Left kidney (tissue), 8 donors: ENCODE results near the gene LIMS3. TPM values are rescaled to one million over a fixed set of nuclear protein-coding genes. Genes with fewer than 3 reads are reported as not detected.
"Not testable (repeated sequence)": the region's sequence is repeated elsewhere in the genome, so short reads cannot be mapped to it uniquely, and the experiment has no call there.

ENCODE experiments used
- DNase-seq: peaks from one replicate; pipeline ENCODE4 v3.0.0-alpha.2; 2013
- long read RNA-seq, 8 donors: transcript quantifications; one replicate each; lab custom pipeline, GENCODE V29; 2026
- polyA plus RNA-seq: library from polyadenylated mRNA; unstranded; fragments of 120-200 nt; gene quantifications from one replicate; pipeline ENCODE4 v1.2.1, GENCODE V29; 2013; ENCODE audit not compliant: insufficient read length

LIMS3 gene
- 2.4 TPM for polyA plus RNA-seq
- long read RNA-seq, donor 1, partial matches to known transcripts, result 0 of 1 reads
- long read RNA-seq, donor 1, other reads (novel, unspliced or antisense), result 0 of 1 reads
- long read RNA-seq, donor 2, result 0 reads
- long read RNA-seq, donor 3, result 0 reads
- long read RNA-seq, donor 4, result 0 reads
- long read RNA-seq, donor 5, result 0 reads
- long read RNA-seq, donor 6, result 0 reads
- long read RNA-seq, donor 7, result 0 reads
- long read RNA-seq, donor 8, partial matches to known transcripts, result 0 of 1 reads
- long read RNA-seq, donor 8, other reads (novel, unspliced or antisense), result 0 of 1 reads

GRCh38 chr2:109898462-109899336, at the start of gene LIMS3:
TSS of gene LIMS3 (plus strand) at chr2:109898688. CDS start at chr2:109898729, 41 bp downstream.
- not testable (repeated sequence) for DNase-seq

- DNase-seq, result not testable (repeated sequence)
These were observed 27.2 kb upstream of the LIMS3 start for GRCh38 chr2:109871129-109871751.

GRCh38 chr2:109876625-109877024, 21.9 kb upstream of the LIMS3 start:
- not testable (repeated sequence) for DNase-seq

- DNase-seq, result not testable (repeated sequence)
These were observed 16.4 kb upstream of the LIMS3 start for GRCh38 chr2:109882112-109882511.

- not testable (repeated sequence) for DNase-seq
These were observed 10.1 kb upstream of the LIMS3 start for GRCh38 chr2:109888414-109888813.

GRCh38 chr2:109889909-109890308, 8.6 kb upstream of the LIMS3 start:
- DNase-seq, result not testable (repeated sequence)

- DNase-seq, result not testable (repeated sequence)
These were observed 7.5 kb upstream of the LIMS3 start for GRCh38 chr2:109891024-109891423.

- not testable (repeated sequence) for DNase-seq
These were observed 4.8 kb upstream of the LIMS3 start for GRCh38 chr2:109893736-109894135.

GRCh38 chr2:109894141-109894540, 4.3 kb upstream of the LIMS3 start:
- not testable (repeated sequence) for DNase-seq

GRCh38 chr2:109895090-109895869, 3.2 kb upstream of the LIMS3 start:
- not testable (repeated sequence) for DNase-seq

GRCh38 chr2:109896212-109896611, 2.3 kb upstream of the LIMS3 start:
- not testable (repeated sequence) for DNase-seq

GRCh38 chr2:109897769-109898461, 573 bp upstream of the LIMS3 start:
- DNase-seq, result not testable (repeated sequence)

- DNase-seq, result not testable (repeated sequence)
These were observed 7.3 kb downstream of the LIMS3 start for GRCh38 chr2:109905796-109906195.

- DNase-seq, result not testable (repeated sequence)
These were observed 10.1 kb downstream of the LIMS3 start for GRCh38 chr2:109908626-109909025.

- DNase-seq, result not testable (repeated sequence)
These were observed 12.3 kb downstream of the LIMS3 start for GRCh38 chr2:109910789-109911188.

GRCh38 chr2:109913911-109914310, 15.4 kb downstream of the LIMS3 start:
- not testable (repeated sequence) for DNase-seq

GRCh38 chr2:109914552-109914951, 16.1 kb downstream of the LIMS3 start:
- not testable (repeated sequence) for DNase-seq

- not testable (repeated sequence) for DNase-seq
These were observed 17.3 kb downstream of the LIMS3 start for GRCh38 chr2:109915830-109916229.

GRCh38 chr2:109920162-109920561, 21.7 kb downstream of the LIMS3 start:
- DNase-seq, result not testable (repeated sequence)

- DNase-seq, result not testable (repeated sequence)
These were observed 23.3 kb downstream of the LIMS3 start for GRCh38 chr2:109921543-109922384.
